Kidney (tissue), 14 donors: ENCODE results near the gene SLF1. TPM values are rescaled to one million over a fixed set of nuclear protein-coding genes. Genes with fewer than 3 reads are reported as not detected.

Experiments used
- DNase-seq, 5 donors: peaks; one replicate each; pipeline ENCODE4 v3.0.0-alpha.2; 2013 to 2020
- FAIRE-seq: peaks from 2 replicates; lab custom pipeline; 2012; peaks lifted over from hg19 to GRCh38; lab: Jason Lieb, UNC
- H3K27ac ChIP-seq, 2 donors: one replicate each; pipeline ENCODE4 v1.7.0; 2013; ENCODE audit warnings: low read depth in 2 of 2, low read length in 2 of 2, inconsistent platforms in 1 of 2
- H3K27me3 ChIP-seq: one replicate; pipeline ENCODE4 v1.7.1; 2013; ENCODE audit warnings: low read length, inconsistent platforms; ENCODE audit not compliant: control insufficient read depth, insufficient read depth
- H3K36me3 ChIP-seq, 3 donors: one replicate each; pipeline versions ENCODE4 v1.7.0 to v1.7.1; 2013; ENCODE audit warnings: low read length in 3 of 3, control low read depth in 1 of 3, inconsistent platforms in 1 of 3; ENCODE audit not compliant: insufficient read depth in 3 of 3, control insufficient read depth in 2 of 3
- H3K4me1 ChIP-seq, 3 donors: one replicate each; pipeline versions ENCODE4 v1.7.0 to v1.7.1; 2013; ENCODE audit warnings: low read length in 3 of 3, inconsistent platforms in 1 of 3, low read depth in 1 of 3; ENCODE audit not compliant: control insufficient read depth in 2 of 3, insufficient read depth in 2 of 3
- H3K4me3 ChIP-seq, 3 donors: one replicate each; pipeline versions ENCODE4 v1.7.0 to v1.8.1; 2013; ENCODE audit warnings: low read length in 3 of 3, control low read depth in 1 of 3, inconsistent platforms in 1 of 3
- H3K9ac ChIP-seq, 3 donors: one replicate each; pipeline versions ENCODE4 v1.7.0 to v1.7.1; 2013; ENCODE audit warnings: low read length in 3 of 3, control low read depth in 1 of 3, inconsistent platforms in 1 of 3
- H3K9me3 ChIP-seq, 3 donors: one replicate each; pipeline versions ENCODE4 v1.7.0 to v1.7.1; 2013; ENCODE audit warnings: low read length in 3 of 3, control low read depth in 1 of 3, inconsistent platforms in 1 of 3; ENCODE audit not compliant: control insufficient read depth in 2 of 3, insufficient read depth in 1 of 3
- CTCF ChIP-seq: IDR thresholded peaks from 3 replicates; pipeline ENCODE4 v1.5.1; 2012; ENCODE audit warnings: mild to moderate bottlenecking, moderate library complexity, borderline replicate concordance; ENCODE audit not compliant: insufficient read depth; ENCODE audit errors: extremely low read depth
- intact Hi-C: fragments of 100-400 bp; cut with DNase I; formaldehyde crosslinking; loops from one replicate; pipeline ENCODE4 v1.11.1; 2022
- polyA plus RNA-seq: library from polyadenylated mRNA; stranded (reverse); fragments of 350-450 nt; fragmentation: Illumina TruSeq; extraction: RNeasy Lipid Tissue Mini Kit (QIAGEN cat#74804); gene quantifications from one replicate; pipeline ENCODE4 v1.2.3, GENCODE V29; 2014; ENCODE audit warnings: low read depth, low replicate concordance; ENCODE audit not compliant: insufficient read depth
- total RNA-seq: library from RNA; stranded (reverse); fragmentation: NEBNext Ultra II Directional; extraction: Animal tissue kit (Norgen Biotek cat#: 25700); gene quantifications from one replicate; pipeline ENCODE4 v1.2.1, GENCODE V29; 2021
- donor health status: control.
- donor health status: control.
- donor health status: control.
- donor health status: control.
- donor health status: control.
- donor health status: DM: yes; HTN: yes; CAD: no.
- donor health status: Normal renal cell carcinoma (clear cell type).

The SLF1 gene
- total and polyA plus RNA-seq, 2 donors from 2014 or later, result 1.3 to 4.5 TPM

- H3K4me3 ChIP-seq, result no peak overlapping the region
- FAIRE-seq (no peak), DNase-seq (no peak)
- no peaks in the 10 kb centered on the region for H3K4me1 ChIP-seq
- H3K9me3 ChIP-seq, result peaks cover 0 to 11% (median 0%) of the 10 kb centered on the region in 3 donors
- no peak for TF ChIP-seq CTCF
- no peak overlapping the region for H3K27ac ChIP-seq
- no peaks in the 10 kb centered on the region for H3K27me3 ChIP-seq
- intact Hi-C loops, result no loop called here
- H3K36me3 ChIP-seq, result peaks cover 0 to 3% (median 0%) of the 10 kb centered on the region in 3 donors
- H3K9ac ChIP-seq, result no peak overlapping the region
Observed at GRCh38 chr5:94660506-94660905, 42.0 kb downstream of the SLF1 start.

- H3K9ac ChIP-seq, result no peak overlapping the region
- FAIRE-seq, result no peak
- no peak overlapping the region for H3K4me3 ChIP-seq
- H3K27me3 ChIP-seq, result no peaks in the 10 kb centered on the region
- H3K27ac ChIP-seq, result no peak overlapping the region
- H3K4me1 ChIP-seq, result no peaks in the 10 kb centered on the region
- intact Hi-C loops, result no loop called here
- peaks cover 0 to 6% (median 0%) of the 10 kb centered on the region in 3 donors for H3K9me3 ChIP-seq
- no peak for DNase-seq
- no peak for TF ChIP-seq CTCF
- peaks cover 0 to 3% (median 0%) of the 10 kb centered on the region in 3 donors for H3K36me3 ChIP-seq
Observed at GRCh38 chr5:94661086-94661485, 42.6 kb downstream of the SLF1 start.

GRCh38 chr5:94667937-94668336 is 49.5 kb downstream of the SLF1 start:
- intact Hi-C loops, result no loop called here
- DNase-seq, result no peak
- Histone ChIP-seq H3K27ac (no peak overlapping the region), H3K36me3 (peaks cover 0 to 3% (median 0%) of the 10 kb centered on the region in 3 donors), H3K9ac (no peak overlapping the region), H3K9me3 (no peaks in the 10 kb centered on the region), H3K4me1 (no peaks in the 10 kb centered on the region), H3K27me3 (no peaks in the 10 kb centered on the region), H3K4me3 (no peak overlapping the region)
- TF ChIP-seq CTCF, result no peak
- no peak for FAIRE-seq

DNA sequence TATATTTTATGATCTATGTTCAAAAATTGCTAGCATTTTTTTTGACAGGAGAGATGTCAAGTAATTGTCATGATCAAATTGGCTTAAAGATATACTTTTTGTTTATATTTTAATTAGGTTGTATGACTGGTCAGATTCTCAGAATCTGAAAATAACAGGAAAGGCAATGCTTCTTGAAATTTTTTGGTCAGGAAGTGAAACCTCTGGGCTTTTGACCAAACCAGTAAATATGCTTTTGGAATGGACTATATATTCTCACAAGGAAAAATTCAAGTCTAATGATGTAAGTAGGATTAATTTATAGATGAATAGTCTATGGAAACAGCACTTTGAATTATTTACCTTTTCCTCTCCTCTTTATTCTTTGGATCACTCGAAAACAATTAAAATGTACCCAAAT is 52.3 kb downstream of the SLF1 start:
- FAIRE-seq (no peak), DNase-seq (no peak)
- Histone ChIP-seq H3K4me3 (no peak overlapping the region), H3K9me3 (no peaks in the 10 kb centered on the region), H3K9ac (no peak overlapping the region), H3K27ac (no peak overlapping the region), H3K4me1 (no peaks in the 10 kb centered on the region), H3K36me3 (no peaks in the 10 kb centered on the region), H3K27me3 (no peaks in the 10 kb centered on the region)
- TF ChIP-seq CTCF, result no peak
- intact Hi-C loops, result no loop called here
